Neural cell (in vitro differentiated cells): Measurements from ENCODE around the gene SLC25A26. TPM values are rescaled to one million over a fixed set of nuclear protein-coding genes. Genes with fewer than 3 reads are reported as not detected.
"Not testable (repeated sequence)": the region's sequence is repeated elsewhere in the genome, so short reads cannot be mapped to it uniquely, and the experiment has no call there.

Experiments used
- H2AFZ ChIP-seq: fragments of 200-600, 300-800 bp; sonication (generic), shearing (Covaris generic); 2 replicates; pipeline ENCODE4 v1.6.0; 2014; ENCODE audit warnings: low read depth, mild to moderate bottlenecking, antibody characterized with exemption, low read length, moderate library complexity
- H3F3A ChIP-seq: fragments of 200-600 bp; shearing (Covaris generic); 2 replicates; pipeline ENCODE4 v1.6.1; 2016; ENCODE audit warnings: mild to moderate bottlenecking, moderate library complexity, mixed read lengths, antibody characterized with exemption, low read length; ENCODE audit not compliant: insufficient read depth, poor library complexity, severe bottlenecking
- H3K27ac ChIP-seq: fragments of 200-600, 300-800 bp; sonication (generic), shearing (Covaris generic); 2 replicates; pipeline ENCODE4 v1.5.1; 2014; ENCODE audit warnings: mild to moderate bottlenecking, low read length, moderate library complexity
- H3K27me3 ChIP-seq: fragments of 300-800, 200-600 bp; sonication (generic), shearing (Covaris generic); 2 replicates; pipeline ENCODE4 v1.6.0; 2014; ENCODE audit warnings: mild to moderate bottlenecking, low read depth, low read length, moderate library complexity; ENCODE audit not compliant: insufficient read depth
- H3K36me3 ChIP-seq: fragments of 300-800, 200-600 bp; sonication (generic), shearing (Covaris generic); 2 replicates; pipeline ENCODE4 v1.5.1; 2014; ENCODE audit warnings: mild to moderate bottlenecking, antibody characterized with exemption, low read length, moderate library complexity; ENCODE audit not compliant: insufficient read depth
- H3K4me2 ChIP-seq: fragments of 300-800, 200-600 bp; sonication (generic), shearing (Covaris generic); 2 replicates; pipeline ENCODE4 v1.6.0; 2014; ENCODE audit warnings: mild to moderate bottlenecking, low read length
- H3K4me3 ChIP-seq: fragments of 300-800, 200-600 bp; sonication (generic), shearing (Covaris generic); 2 replicates; pipeline ENCODE4 v1.5.1; 2014; ENCODE audit warnings: mild to moderate bottlenecking, low read length, moderate library complexity
- H3K79me2 ChIP-seq: fragments of 200-600 bp; shearing (Covaris generic); replicated peaks from 2 replicates; pipeline ENCODE4 v1.6.0; 2014; ENCODE audit warnings: mild to moderate bottlenecking, low read length, moderate library complexity; ENCODE audit not compliant: insufficient read depth
- H3K9ac ChIP-seq: fragments of 300-800, 200-600 bp; sonication (generic), shearing (Covaris generic); 2 replicates; pipeline ENCODE4 v1.6.1; 2016; ENCODE audit warnings: mild to moderate bottlenecking, low read length, mixed read lengths
- H3K9me2 ChIP-seq: fragments of 200-600 bp; shearing (Covaris generic); 2 replicates; pipeline ENCODE4 v1.6.1; 2016; ENCODE audit warnings: mild to moderate bottlenecking, low read length, mixed read lengths; ENCODE audit not compliant: insufficient read depth
- H3K9me3 ChIP-seq: fragments of 200-600, 300-800 bp; sonication (generic), shearing (Covaris generic); 2 replicates; pipeline ENCODE4 v1.6.1; 2016; ENCODE audit warnings: mild to moderate bottlenecking, mixed run types, low read length, moderate library complexity, mixed read lengths
- H4K20me1 ChIP-seq: fragments of 200-600 bp; shearing (Covaris generic); 2 replicates; pipeline ENCODE4 v1.6.1; 2016; ENCODE audit warnings: mild to moderate bottlenecking, mixed run types; ENCODE audit not compliant: insufficient read depth
- EP300 ChIP-seq: fragments of 450-650 bp; conservative IDR thresholded peaks from 2 replicates; pipeline ENCODE4 v1.6.1; 2014; ENCODE audit warnings: antibody characterized with exemption, mild to moderate bottlenecking, moderate library complexity; ENCODE audit not compliant: poor library complexity, severe bottlenecking
- EZH2 ChIP-seq: fragments of 200-600, 300-800 bp; shearing (Covaris generic), sonication (generic); IDR thresholded peaks from 2 replicates; pipeline ENCODE4 v1.6.1; 2014; ENCODE audit warnings: antibody characterized with exemption, low read length, borderline replicate concordance, mild to moderate bottlenecking; ENCODE audit not compliant: insufficient read depth, poor library complexity, severe bottlenecking
- MXI1 ChIP-seq: fragments of 450-650 bp; conservative IDR thresholded peaks from 2 replicates; pipeline ENCODE4 v1.6.1; 2014; ENCODE audit warnings: antibody characterized with exemption, mild to moderate bottlenecking; ENCODE audit not compliant: poor library complexity, severe bottlenecking
- POLR2AphosphoS5 ChIP-seq: IDR thresholded peaks from 2 replicates; pipeline ENCODE4 v1.6.1; 2012
- RAD21 ChIP-seq: fragments of 450-650 bp; conservative IDR thresholded peaks from 2 replicates; pipeline ENCODE4 v1.6.1; 2014; ENCODE audit warnings: antibody characterized with exemption, mild to moderate bottlenecking, moderate library complexity
- SMC3 ChIP-seq: fragments of 450-650 bp; conservative IDR thresholded peaks from 2 replicates; pipeline ENCODE4 v1.6.1; 2014; ENCODE audit warnings: antibody characterized with exemption, mild to moderate bottlenecking, moderate library complexity; ENCODE audit not compliant: poor library complexity
- TAF1 ChIP-seq: IDR thresholded peaks from 2 replicates; pipeline ENCODE4 v1.6.1; 2012; ENCODE audit warnings: low read depth
- polyA plus RNA-seq: library from polyadenylated mRNA; depleted of rRNA; stranded (reverse); fragments of >200 nt; gene quantifications from 2 replicates; pipeline ENCODE4 v1.2.3, GENCODE V29; 2014
- TF ChIP-seq, protein P1 (sequence below): fragments of 450-650 bp; IDR thresholded peaks from 2 replicates; pipeline ENCODE4 v1.5.1; 2014; ENCODE audit warnings: antibody characterized with exemption, mild to moderate bottlenecking, moderate library complexity; ENCODE audit not compliant: poor library complexity, severe bottlenecking
- TF ChIP-seq, protein P2 (sequence below): IDR thresholded peaks from 2 replicates; pipeline ENCODE4 v1.6.1; 2012; ENCODE audit warnings: borderline replicate concordance

The SLC25A26 gene
- polyA plus RNA-seq, 1 donor from 2014 or later = 21.0 TPM

DNA sequence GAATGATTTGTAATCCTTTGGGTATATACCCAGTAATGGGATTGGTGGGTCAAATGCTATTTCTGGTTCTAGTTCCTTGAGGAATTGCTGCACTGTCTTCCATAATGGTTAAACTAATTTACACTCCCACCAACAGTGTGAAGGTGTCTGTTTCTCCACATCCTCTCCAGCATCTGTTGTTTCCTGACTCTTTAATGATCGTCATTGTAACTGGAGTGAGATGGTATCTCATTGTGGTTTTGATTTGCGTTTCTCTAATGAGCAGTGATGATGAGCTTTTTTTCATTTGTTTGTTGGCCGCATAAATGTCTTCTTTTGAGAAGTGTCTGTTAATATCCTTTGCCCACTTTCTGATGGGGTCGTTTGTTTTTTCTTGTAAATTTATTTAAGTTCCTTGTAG lies 86.2 kb downstream of the SLC25A26 start:
- H2AFZ ChIP-seq, H3K9ac ChIP-seq, H3K4me3 ChIP-seq, H3F3A ChIP-seq, H4K20me1 ChIP-seq, H3K36me3 ChIP-seq, H3K79me2 ChIP-seq, H3K9me3 ChIP-seq, H3K27ac ChIP-seq, H3K27me3 ChIP-seq, H3K9me2 ChIP-seq, H3K4me2 ChIP-seq: not testable (repeated sequence)

DNA sequence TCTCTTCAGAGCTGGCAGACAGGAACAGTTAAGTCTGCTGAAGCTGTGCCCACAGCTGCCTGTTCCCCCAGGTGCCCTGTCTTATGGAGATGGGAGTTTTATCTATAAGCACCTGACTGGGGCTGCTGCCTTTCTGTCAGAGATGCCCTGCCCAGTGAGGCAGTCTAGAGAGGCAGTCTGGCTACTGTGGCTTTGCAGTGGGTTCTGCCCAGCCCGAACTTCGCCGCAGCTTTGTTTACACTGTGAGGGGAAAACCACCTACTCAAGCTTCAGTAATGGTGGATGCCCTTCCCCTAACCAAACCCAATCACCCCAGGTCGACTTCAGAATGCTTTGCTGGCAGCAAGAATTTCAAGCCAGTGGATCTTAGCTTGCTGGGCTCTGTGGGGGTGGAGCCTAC lies 91.2 kb downstream of the SLC25A26 start:
- Histone ChIP-seq H4K20me1 (no peaks in the 10 kb centered on the region), H3K9me2 (no peaks in the 10 kb centered on the region), H2AFZ (no peak overlapping the region), H3K27me3 (no peaks in the 10 kb centered on the region), H3K9ac (no peak overlapping the region), H3F3A (no peaks in the 10 kb centered on the region), H3K9me3 (peaks cover 3% of the 10 kb centered on the region), H3K4me2 (no peak overlapping the region), H3K27ac (no peak overlapping the region), H3K36me3 (no peaks in the 10 kb centered on the region), H3K79me2 (no peaks in the 10 kb centered on the region), H3K4me3 (no peak overlapping the region)
- TF ChIP-seq TAF1 (no peak), POLR2AphosphoS5 (no peak), EP300 (no peak), SMC3 (no peak), EZH2 (no peak), RAD21 (no peak), MXI1 (no peak)
- TF ChIP-seq, protein P1, sequence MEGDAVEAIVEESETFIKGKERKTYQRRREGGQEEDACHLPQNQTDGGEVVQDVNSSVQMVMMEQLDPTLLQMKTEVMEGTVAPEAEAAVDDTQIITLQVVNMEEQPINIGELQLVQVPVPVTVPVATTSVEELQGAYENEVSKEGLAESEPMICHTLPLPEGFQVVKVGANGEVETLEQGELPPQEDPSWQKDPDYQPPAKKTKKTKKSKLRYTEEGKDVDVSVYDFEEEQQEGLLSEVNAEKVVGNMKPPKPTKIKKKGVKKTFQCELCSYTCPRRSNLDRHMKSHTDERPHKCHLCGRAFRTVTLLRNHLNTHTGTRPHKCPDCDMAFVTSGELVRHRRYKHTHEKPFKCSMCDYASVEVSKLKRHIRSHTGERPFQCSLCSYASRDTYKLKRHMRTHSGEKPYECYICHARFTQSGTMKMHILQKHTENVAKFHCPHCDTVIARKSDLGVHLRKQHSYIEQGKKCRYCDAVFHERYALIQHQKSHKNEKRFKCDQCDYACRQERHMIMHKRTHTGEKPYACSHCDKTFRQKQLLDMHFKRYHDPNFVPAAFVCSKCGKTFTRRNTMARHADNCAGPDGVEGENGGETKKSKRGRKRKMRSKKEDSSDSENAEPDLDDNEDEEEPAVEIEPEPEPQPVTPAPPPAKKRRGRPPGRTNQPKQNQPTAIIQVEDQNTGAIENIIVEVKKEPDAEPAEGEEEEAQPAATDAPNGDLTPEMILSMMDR = no peak
- TF ChIP-seq, protein P2, sequence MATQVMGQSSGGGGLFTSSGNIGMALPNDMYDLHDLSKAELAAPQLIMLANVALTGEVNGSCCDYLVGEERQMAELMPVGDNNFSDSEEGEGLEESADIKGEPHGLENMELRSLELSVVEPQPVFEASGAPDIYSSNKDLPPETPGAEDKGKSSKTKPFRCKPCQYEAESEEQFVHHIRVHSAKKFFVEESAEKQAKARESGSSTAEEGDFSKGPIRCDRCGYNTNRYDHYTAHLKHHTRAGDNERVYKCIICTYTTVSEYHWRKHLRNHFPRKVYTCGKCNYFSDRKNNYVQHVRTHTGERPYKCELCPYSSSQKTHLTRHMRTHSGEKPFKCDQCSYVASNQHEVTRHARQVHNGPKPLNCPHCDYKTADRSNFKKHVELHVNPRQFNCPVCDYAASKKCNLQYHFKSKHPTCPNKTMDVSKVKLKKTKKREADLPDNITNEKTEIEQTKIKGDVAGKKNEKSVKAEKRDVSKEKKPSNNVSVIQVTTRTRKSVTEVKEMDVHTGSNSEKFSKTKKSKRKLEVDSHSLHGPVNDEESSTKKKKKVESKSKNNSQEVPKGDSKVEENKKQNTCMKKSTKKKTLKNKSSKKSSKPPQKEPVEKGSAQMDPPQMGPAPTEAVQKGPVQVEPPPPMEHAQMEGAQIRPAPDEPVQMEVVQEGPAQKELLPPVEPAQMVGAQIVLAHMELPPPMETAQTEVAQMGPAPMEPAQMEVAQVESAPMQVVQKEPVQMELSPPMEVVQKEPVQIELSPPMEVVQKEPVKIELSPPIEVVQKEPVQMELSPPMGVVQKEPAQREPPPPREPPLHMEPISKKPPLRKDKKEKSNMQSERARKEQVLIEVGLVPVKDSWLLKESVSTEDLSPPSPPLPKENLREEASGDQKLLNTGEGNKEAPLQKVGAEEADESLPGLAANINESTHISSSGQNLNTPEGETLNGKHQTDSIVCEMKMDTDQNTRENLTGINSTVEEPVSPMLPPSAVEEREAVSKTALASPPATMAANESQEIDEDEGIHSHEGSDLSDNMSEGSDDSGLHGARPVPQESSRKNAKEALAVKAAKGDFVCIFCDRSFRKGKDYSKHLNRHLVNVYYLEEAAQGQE = no peak

DNA sequence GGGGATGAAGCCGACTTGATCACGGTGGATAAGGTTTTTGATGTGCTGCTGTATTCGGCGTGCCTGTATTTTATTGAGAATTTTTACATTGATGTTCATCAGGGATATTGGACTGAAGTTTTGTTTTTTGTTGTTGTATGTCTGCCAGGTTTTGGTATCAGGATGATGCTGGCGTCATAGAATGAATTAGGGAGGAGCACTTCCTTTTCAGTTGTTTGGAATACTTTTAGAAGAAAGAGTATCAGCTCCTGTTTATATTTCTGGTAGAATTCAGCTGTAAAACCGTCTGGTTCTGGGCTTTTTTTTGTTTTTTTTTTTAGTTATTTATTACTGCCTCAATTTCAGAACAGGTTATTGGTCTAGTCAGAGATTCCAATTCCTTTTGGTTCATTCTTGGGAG lies 93.7 kb downstream of the SLC25A26 start:
- Histone ChIP-seq H3K36me3 (no peaks in the 10 kb centered on the region), H3K4me3 (no peak overlapping the region), H3K79me2 (no peaks in the 10 kb centered on the region), H3K9me2 (no peaks in the 10 kb centered on the region), H3F3A (no peaks in the 10 kb centered on the region), H3K4me2 (no peak overlapping the region), H3K27ac (no peak overlapping the region), H3K9me3 (peaks cover 3% of the 10 kb centered on the region), H4K20me1 (no peaks in the 10 kb centered on the region), H3K9ac (no peak overlapping the region), H3K27me3 (no peaks in the 10 kb centered on the region), H2AFZ (no peak overlapping the region)
- TF ChIP-seq, protein P1 = no peak
- TF ChIP-seq, protein P2 = no peak
- no peak for TF ChIP-seq POLR2AphosphoS5
- no peak for TF ChIP-seq SMC3
- TF ChIP-seq MXI1 = no peak
- TF ChIP-seq TAF1 = no peak
- TF ChIP-seq EZH2 = no peak
- TF ChIP-seq RAD21 = no peak
- TF ChIP-seq EP300 = no peak
